Measurements from ENCODE around the gene ATP13A1.

DNA sequence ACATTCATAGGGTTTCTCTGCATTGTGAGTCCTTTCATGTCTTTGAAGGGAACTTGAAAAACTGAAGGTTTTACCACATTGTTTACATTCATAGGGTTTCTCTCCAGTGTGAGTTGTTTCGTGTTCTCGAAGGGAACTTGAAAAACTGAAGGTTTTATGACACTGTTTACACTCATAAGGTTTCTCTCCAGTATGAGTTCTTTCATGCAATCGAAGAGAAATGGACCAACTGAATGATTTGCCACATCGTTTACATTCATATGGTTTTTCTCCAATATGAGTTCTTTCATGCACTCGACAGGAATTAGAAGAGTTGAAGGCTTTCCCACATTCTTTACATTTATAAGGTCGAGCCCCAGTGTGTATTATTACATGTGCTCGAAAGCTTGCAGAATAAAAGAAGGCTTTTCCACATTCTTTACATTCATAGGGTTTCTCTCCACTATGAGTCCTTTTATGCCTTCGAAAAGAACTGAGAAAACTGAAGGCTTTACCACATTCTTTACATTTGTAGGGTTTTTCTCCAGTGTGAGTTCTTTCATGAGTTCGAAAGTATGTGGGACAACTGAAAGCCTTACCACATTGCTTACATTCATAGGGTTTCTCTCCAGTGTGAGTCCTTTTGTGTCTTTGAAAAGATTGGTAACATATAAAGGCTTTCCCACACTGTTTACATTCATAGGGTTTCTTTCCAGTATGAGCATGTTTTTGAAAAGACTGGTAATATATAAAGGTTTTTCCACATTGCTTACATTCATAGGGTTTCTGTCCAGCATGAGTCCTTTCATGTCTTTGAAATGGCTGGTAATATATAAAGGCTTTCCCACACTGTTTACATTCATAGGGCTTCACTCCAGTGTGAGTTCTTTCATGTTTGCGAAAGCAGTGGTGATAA, 48.7 kb upstream of the ATP13A1 start:
- TF ChIP-seq, protein P1, sequence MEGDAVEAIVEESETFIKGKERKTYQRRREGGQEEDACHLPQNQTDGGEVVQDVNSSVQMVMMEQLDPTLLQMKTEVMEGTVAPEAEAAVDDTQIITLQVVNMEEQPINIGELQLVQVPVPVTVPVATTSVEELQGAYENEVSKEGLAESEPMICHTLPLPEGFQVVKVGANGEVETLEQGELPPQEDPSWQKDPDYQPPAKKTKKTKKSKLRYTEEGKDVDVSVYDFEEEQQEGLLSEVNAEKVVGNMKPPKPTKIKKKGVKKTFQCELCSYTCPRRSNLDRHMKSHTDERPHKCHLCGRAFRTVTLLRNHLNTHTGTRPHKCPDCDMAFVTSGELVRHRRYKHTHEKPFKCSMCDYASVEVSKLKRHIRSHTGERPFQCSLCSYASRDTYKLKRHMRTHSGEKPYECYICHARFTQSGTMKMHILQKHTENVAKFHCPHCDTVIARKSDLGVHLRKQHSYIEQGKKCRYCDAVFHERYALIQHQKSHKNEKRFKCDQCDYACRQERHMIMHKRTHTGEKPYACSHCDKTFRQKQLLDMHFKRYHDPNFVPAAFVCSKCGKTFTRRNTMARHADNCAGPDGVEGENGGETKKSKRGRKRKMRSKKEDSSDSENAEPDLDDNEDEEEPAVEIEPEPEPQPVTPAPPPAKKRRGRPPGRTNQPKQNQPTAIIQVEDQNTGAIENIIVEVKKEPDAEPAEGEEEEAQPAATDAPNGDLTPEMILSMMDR (IDR thresholded peaks at IDR 0.05) = no peak
- TF ChIP-seq POLR2A (IDR thresholded peaks at IDR 0.05) = no peak

All from Peyer's patch (tissue), 4 donors.